IMR-90 (cell line): ENCODE measurements around the gene CDC42EP4. TPM values are rescaled to one million over a fixed set of nuclear protein-coding genes. Genes with fewer than 3 reads are reported as not detected.

Source experiments
- ATAC-seq: fragments of 200-7000 bp; cut with Tn5 transposase; 2 replicates; pipeline ENCODE4 v1.9.1; 2020; ENCODE audit warnings: low read depth, mild to moderate bottlenecking, moderate library complexity
- BruUV-seq: library from RNA; stranded (reverse); fragments of 400-500 nt; replicated peaks from 2 replicates; lab custom pipeline; 2021; lab: Mats Ljungman, UMichigan
- CTCF ChIA-PET: fragments of 300-600 bp; formaldehyde crosslinking; extraction: SDS; loops from one replicate; lab custom pipeline; 2021; ENCODE audit warnings: antibody characterized with exemption; lab: Yijun Ruan, JAX
- POLR2A ChIA-PET: fragments of 300-600 bp; sonication (Branson Sonifier 250); formaldehyde crosslinking; loops from one replicate; lab custom pipeline; 2022; ENCODE audit warnings: antibody characterized with exemption; ENCODE audit not compliant: unreplicated experiment; lab: Charles Lee
- DNase-seq: peaks from one replicate; pipeline ENCODE4 v3.0.0; 2013
- H2AFZ ChIP-seq: replicated peaks from 2 replicates; pipeline ENCODE3; 2013; ENCODE audit warnings: low read length, mild to moderate bottlenecking; ENCODE audit not compliant: poor library complexity
- H2AK5ac ChIP-seq: 2 replicates; pipeline ENCODE4 v1.6.1; 2013; ENCODE audit warnings: low read depth, low read length, inconsistent platforms
- H2AK9ac ChIP-seq: replicated peaks from 2 replicates; pipeline ENCODE3; 2013; ENCODE audit warnings: mild to moderate bottlenecking, low read depth, low read length, moderate library complexity; ENCODE audit not compliant: poor library complexity
- H2BK120ac ChIP-seq: 2 replicates; pipeline ENCODE4 v1.6.1; 2013; ENCODE audit warnings: low read depth, low read length, inconsistent platforms
- H2BK15ac ChIP-seq: 3 replicates; pipeline ENCODE4 v1.6.1; 2013; ENCODE audit warnings: low read depth, low read length, inconsistent platforms
- H2BK20ac ChIP-seq: 2 replicates; pipeline ENCODE4 v1.6.1; 2013; ENCODE audit warnings: low read depth, mild to moderate bottlenecking, inconsistent platforms, low read length, moderate library complexity
- H2BK5ac ChIP-seq: 2 replicates; pipeline ENCODE4 v1.6.1; 2013; ENCODE audit warnings: mild to moderate bottlenecking, low read depth, low read length, inconsistent platforms; ENCODE audit not compliant: poor library complexity, severe bottlenecking
- H3K14ac ChIP-seq: replicated peaks from 2 replicates; pipeline ENCODE4 v1.6.1; 2013; ENCODE audit warnings: low read depth, low read length, inconsistent platforms
- H3K18ac ChIP-seq: 2 replicates; pipeline ENCODE4 v1.6.1; 2013; ENCODE audit warnings: low read depth, low read length, control low read depth
- H3K23ac ChIP-seq: 2 replicates; pipeline ENCODE4 v1.6.1; 2013; ENCODE audit warnings: low read depth, low read length, inconsistent platforms
- H3K27ac ChIP-seq: 2 replicates; pipeline ENCODE4 v1.5.1; 2013; ENCODE audit warnings: mild to moderate bottlenecking, control low read depth, low read length; ENCODE audit not compliant: insufficient read depth
- H3K27me3 ChIP-seq: 2 replicates; pipeline ENCODE4 v1.6.1; 2013; ENCODE audit warnings: low read length; ENCODE audit not compliant: control insufficient read depth, insufficient read depth
- H3K36me3 ChIP-seq: 2 replicates; pipeline ENCODE4 v1.6.1; 2013; ENCODE audit warnings: low read length, mixed read lengths; ENCODE audit not compliant: control insufficient read depth, insufficient read depth
- H3K4ac ChIP-seq: 2 replicates; pipeline ENCODE4 v1.6.1; 2013; ENCODE audit warnings: low read depth, low read length, inconsistent platforms
- H3K4me1 ChIP-seq: 2 replicates; pipeline ENCODE4 v1.6.1; 2013; ENCODE audit warnings: low read length, mixed read lengths; ENCODE audit not compliant: control insufficient read depth, insufficient read depth
- H3K4me2 ChIP-seq: 2 replicates; pipeline ENCODE4 v1.6.1; 2013; ENCODE audit warnings: low read depth, mild to moderate bottlenecking, control low read depth, low read length, moderate library complexity
- H3K4me3 ChIP-seq: 2 replicates; pipeline ENCODE4 v1.5.1; 2013; ENCODE audit warnings: low read depth, mild to moderate bottlenecking, control low read depth, low read length, moderate library complexity; ENCODE audit not compliant: insufficient read depth
- H3K56ac ChIP-seq: 2 replicates; pipeline ENCODE4 v1.6.1; 2013; ENCODE audit warnings: low read length, inconsistent platforms; ENCODE audit not compliant: insufficient read depth; ENCODE audit errors: extremely low read depth
- H3K79me1 ChIP-seq, 2 experiments: 2 replicates each; pipeline ENCODE4 v1.6.1; 2013; ENCODE audit warnings: low read length in 2 of 2, inconsistent platforms in 1 of 2, low read depth in 1 of 2
- H3K9ac ChIP-seq: 2 replicates; pipeline ENCODE4 v1.6.1; 2013; ENCODE audit warnings: low read depth, low read length, control low read depth
- H3K9me1 ChIP-seq: 2 replicates; pipeline ENCODE4 v1.6.1; 2013; ENCODE audit warnings: low read length, inconsistent platforms; ENCODE audit not compliant: insufficient read depth
- H3K9me3 ChIP-seq: 2 replicates; pipeline ENCODE4 v1.6.1; 2013; ENCODE audit warnings: low read length; ENCODE audit not compliant: control insufficient read depth, insufficient read depth
- H4K20me1 ChIP-seq: 2 replicates; pipeline ENCODE4 v1.6.1; 2013; ENCODE audit warnings: low read length, inconsistent platforms; ENCODE audit not compliant: insufficient read depth
- H4K5ac ChIP-seq: 2 replicates; pipeline ENCODE4 v1.6.1; 2013; ENCODE audit warnings: mild to moderate bottlenecking, low read depth, low read length, control low read depth
- H4K8ac ChIP-seq, 2 experiments: 2 replicates each; pipeline ENCODE4 v1.6.1; 2013; ENCODE audit warnings: low read depth in 2 of 2, low read length in 2 of 2, control low read depth in 1 of 2, inconsistent platforms in 1 of 2
- H4K91ac ChIP-seq: 2 replicates; pipeline ENCODE4 v1.6.1; 2013; ENCODE audit warnings: low read depth, low read length, inconsistent platforms; ENCODE audit not compliant: insufficient read depth
- BHLHE40 ChIP-seq: fragments of 150-350 bp; IDR thresholded peaks from 2 replicates; pipeline ENCODE4 v1.6.1; 2016; ENCODE audit warnings: mild to moderate bottlenecking, low read depth, low read length
- CEBPB ChIP-seq: IDR thresholded peaks from 2 replicates; pipeline ENCODE4 v1.6.1; 2012; ENCODE audit warnings: low read depth, low read length, improper control_type of control experiment
- CHD1 ChIP-seq: IDR thresholded peaks from 2 replicates; pipeline ENCODE4 v1.6.1; 2012; ENCODE audit warnings: low read depth, low read length, improper control_type of control experiment
- CTCF ChIP-seq: conservative IDR thresholded peaks from 2 replicates; pipeline ENCODE4 v1.5.1; 2012; ENCODE audit warnings: mild to moderate bottlenecking, low read depth, low read length, improper control_type of control experiment
- ELK1 ChIP-seq: fragments of 150-350 bp; IDR thresholded peaks from 2 replicates; pipeline ENCODE4 v1.6.1; 2016; ENCODE audit warnings: low read depth, mild to moderate bottlenecking, low read length, moderate library complexity, borderline replicate concordance
- FOS ChIP-seq: fragments of 150-350 bp; IDR thresholded peaks from 2 replicates; pipeline ENCODE4 v1.6.1; 2016; ENCODE audit warnings: low read depth, low read length
- MAZ ChIP-seq: IDR thresholded peaks from 2 replicates; pipeline ENCODE4 v1.6.1; 2012; ENCODE audit warnings: low read depth, mild to moderate bottlenecking, low read length, improper control_type of control experiment, moderate library complexity, borderline replicate concordance
- MXI1 ChIP-seq: IDR thresholded peaks from 2 replicates; pipeline ENCODE4 v1.6.1; 2012; ENCODE audit warnings: low read depth, mild to moderate bottlenecking, low read length, moderate library complexity, borderline replicate concordance
- NFE2L2 ChIP-seq: fragments of 150-350 bp; IDR thresholded peaks from 2 replicates; pipeline ENCODE4 v1.6.1; 2016; ENCODE audit warnings: low read depth, mild to moderate bottlenecking, low read length
- POLR2A ChIP-seq: IDR thresholded peaks from 2 replicates; pipeline ENCODE4 v1.6.1; 2012; ENCODE audit warnings: mild to moderate bottlenecking, low read depth, low read length
- RAD21 ChIP-seq: IDR thresholded peaks from 2 replicates; pipeline ENCODE4 v1.6.1; 2012; ENCODE audit warnings: low read length, improper control_type of control experiment
- RCOR1 ChIP-seq: IDR thresholded peaks from 2 replicates; pipeline ENCODE4 v1.6.1; 2012; ENCODE audit warnings: mild to moderate bottlenecking, low read length, improper control_type of control experiment; ENCODE audit not compliant: insufficient replicate concordance
- RFX5 ChIP-seq: IDR thresholded peaks from 2 replicates; pipeline ENCODE4 v1.8.0; 2012; ENCODE audit warnings: low read depth, mild to moderate bottlenecking, low read length, moderate library complexity
- SMC3 ChIP-seq: fragments of 150-350 bp; IDR thresholded peaks from 2 replicates; pipeline ENCODE4 v1.6.1; 2016; ENCODE audit warnings: low read depth, mild to moderate bottlenecking, antibody characterized with exemption, low read length, moderate library complexity
- USF2 ChIP-seq: fragments of 150-350 bp; IDR thresholded peaks from 2 replicates; pipeline ENCODE4 v1.6.1; 2017; ENCODE audit warnings: mild to moderate bottlenecking, antibody characterized with exemption, low read length, low read depth
- WGBS, 2 experiments: methylation state at CpG; one replicate each; pipeline versions ENCODE4 v1.1.5 to v1.1.7; 2013; ENCODE audit warnings: missing lambda C conversion rate in 2 of 2; ENCODE audit not compliant: insufficient read length in 1 of 2; ENCODE audit errors: extremely low coverage in 2 of 2; 5-methylcytosine and 5-hydroxymethylcytosine counted together
- dilution Hi-C: fragments of 300-500 bp; cut with HindIII; formaldehyde crosslinking; loops from one replicate; pipeline ENCODE4 v1.14.3; 2018; ENCODE audit warnings: low sequenced_read_pairs; ENCODE audit not compliant: unreplicated experiment
- in situ Hi-C: fragments of 300-500 bp; cut with MboI; formaldehyde crosslinking; loops from 3 replicates; pipeline ENCODE4 v1.14.3; 2019; ENCODE audit warnings: low sequenced_read_pairs, inconsistent platforms, mixed read lengths
- intact Hi-C: fragments of 100-400 bp; cut with micrococcal nuclease; formaldehyde crosslinking; loops from 2 replicates; pipeline ENCODE4 v1.10.0; 2022
- polyA plus RNA-seq, 3 experiments: library from polyadenylated mRNA; depleted of rRNA; stranded (reverse); fragments of >200 nt; gene quantifications; 2 replicates each; pipeline ENCODE4 v1.2.3, GENCODE V29; 2012; ENCODE audit warnings: low replicate concordance in 1 of 3
- total RNA-seq: library from RNA; depleted of rRNA; stranded (reverse); fragments of >200 nt; gene quantifications from 2 replicates; pipeline ENCODE4 v1.2.3, GENCODE V29; 2012

The CDC42EP4 gene
- total and polyA plus RNA-seq, 2 of the 4 experiments (the other 2 are of a cell fraction): 14.3 to 25.8 TPM

GRCh38 chr17:73250851-73251640 is 60.8 kb downstream of the CDC42EP4 start:
- dilution Hi-C loops: no loop called here
- Histone ChIP-seq H2BK15ac (no peak overlapping the region), H2AK5ac (no peak overlapping the region), H4K91ac (no peak overlapping the region), H3K4ac (no peak overlapping the region), H2AK9ac (no peak overlapping the region), H3K23ac (no peak overlapping the region), H3K4me3 (no peak overlapping the region), H3K4me1 (no peaks in the 10 kb centered on the region), H3K27me3 (no peaks in the 10 kb centered on the region), H4K20me1 (0 out of 2 replicates have a peak, but pooled peaks cover 3% of the 10 kb centered on the region), H3K56ac (no peak overlapping the region), H3K9ac (no peak overlapping the region), H3K4me2 (no peak overlapping the region), H3K9me1 (no peaks in the 10 kb centered on the region; the same call in 1 of the 2 replicates), H3K18ac (no peak overlapping the region), H2AFZ (no peak overlapping the region), H3K14ac (no peak overlapping the region), H3K79me1 (no peaks in the 10 kb centered on the region), H3K36me3 (peaks cover 15% of the 10 kb centered on the region), H2BK20ac (no peak overlapping the region), H2BK5ac (no peak overlapping the region), H2BK120ac (no peak overlapping the region), H3K9me3 (no peaks in the 10 kb centered on the region), H4K5ac (no peak overlapping the region), H4K8ac (no peak overlapping the region), H3K27ac (no peak overlapping the region)
- no peak for DNase-seq
- WGBS, 2 experiments: 66% methylated on average over 5 of the region's 10 CpGs; no CpG with 5 or more reads in 1 of the 2 experiments
- no peak for ATAC-seq
- CTCF ChIA-PET: no interaction called here
- POLR2A ChIA-PET: no interaction called here
- BruUV-seq: no TSS peak
- intact Hi-C loops: no loop called here
- in situ Hi-C loops: loop anchor here (25.0 kb wide), 2 partner anchors 286 to 936 kb away; no protein-coding TSS in a partner anchor
- no peak for TF ChIP-seq CHD1
- no peak for TF ChIP-seq SMC3
- no peak for TF ChIP-seq FOS
- no peak for TF ChIP-seq CTCF
- TF ChIP-seq RCOR1: no peak
- no peak for TF ChIP-seq BHLHE40
- no peak for TF ChIP-seq CEBPB
- no peak for TF ChIP-seq RFX5
- TF ChIP-seq MXI1: no peak
- TF ChIP-seq ELK1: no peak
- TF ChIP-seq RAD21: no peak
- TF ChIP-seq NFE2L2: no peak
- no peak for TF ChIP-seq MAZ
- TF ChIP-seq USF2: no peak
- TF ChIP-seq POLR2A: no peak
